ENCODE measurements around the gene GPR78. TPM values are rescaled to one million over a fixed set of nuclear protein-coding genes. Genes with fewer than 3 reads are reported as not detected.

GPR78 gene
- total and polyA plus RNA-seq, 2 of the 13 experiments (the other 11 are each of a cell fraction or from before 2014, with no cell fraction given): 0.01 to 0.07 TPM

- Histone ChIP-seq H3K36me3 (replicated peaks in 1 of 2; ENCODE audit: control insufficient read depth in 1 of 2, insufficient read depth in 2 of 2, low read length in 2 of 2) (no peaks in the 10 kb centered on the region), H2AFZ (ENCODE audit: low read length) (no peak overlapping the region), H3K4me1 (ENCODE audit: insufficient read depth, low read length) (no peaks in the 10 kb centered on the region), H3K4me3 (replicated peaks in 1 of 3; ENCODE audit: insufficient read depth in 1 of 3, low read depth in 2 of 3, low read length in 3 of 3) (no peak overlapping the region), H3K9me3 (ENCODE audit: low read length) (no peaks in the 10 kb centered on the region), H3K27ac (ENCODE audit: extremely low read length, insufficient read depth, low read length) (no peak overlapping the region), H3K4me2 (ENCODE audit: low read depth, low read length) (no peak overlapping the region), H3K79me2 (ENCODE audit: insufficient read depth, low read length) (no peaks in the 10 kb centered on the region), H4K20me1 (ENCODE audit: insufficient read depth, low read length) (0 out of 2 replicates have a peak, but pooled peaks cover 3% of the 10 kb centered on the region), H3K9ac (ENCODE audit: insufficient read depth, low read depth, low read length) (no peak overlapping the region), H3K27me3 (ENCODE audit: control insufficient read depth in 1 of 2, insufficient read depth in 2 of 2, low read length in 2 of 2) (peaks cover 2 to 6% of the 10 kb centered on the region in 2 experiments; a peak in 1 of 5 replicates)
- DNase-seq (ENCODE audit: low spot score) (no peak), FAIRE-seq (no peak), ATAC-seq (no peak)
- TF ChIP-seq RBFOX2 (IDR thresholded peaks at IDR 0.05; ENCODE audit: low read depth, low read length) (no peak), ATF1 (CRISPR knock-in tag; IDR thresholded peaks at IDR 0.05) (no peak), POLR2AphosphoS5 (IDR thresholded peaks at IDR 0.05; ENCODE audit: low read depth, low read length) (no peak)
- TF ChIP-seq, protein P1, sequence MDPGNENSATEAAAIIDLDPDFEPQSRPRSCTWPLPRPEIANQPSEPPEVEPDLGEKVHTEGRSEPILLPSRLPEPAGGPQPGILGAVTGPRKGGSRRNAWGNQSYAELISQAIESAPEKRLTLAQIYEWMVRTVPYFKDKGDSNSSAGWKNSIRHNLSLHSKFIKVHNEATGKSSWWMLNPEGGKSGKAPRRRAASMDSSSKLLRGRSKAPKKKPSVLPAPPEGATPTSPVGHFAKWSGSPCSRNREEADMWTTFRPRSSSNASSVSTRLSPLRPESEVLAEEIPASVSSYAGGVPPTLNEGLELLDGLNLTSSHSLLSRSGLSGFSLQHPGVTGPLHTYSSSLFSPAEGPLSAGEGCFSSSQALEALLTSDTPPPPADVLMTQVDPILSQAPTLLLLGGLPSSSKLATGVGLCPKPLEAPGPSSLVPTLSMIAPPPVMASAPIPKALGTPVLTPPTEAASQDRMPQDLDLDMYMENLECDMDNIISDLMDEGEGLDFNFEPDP (CRISPR knock-in tag; conservative IDR thresholded peaks at IDR 0.05): no peak
- TF ChIP-seq, protein P2, sequence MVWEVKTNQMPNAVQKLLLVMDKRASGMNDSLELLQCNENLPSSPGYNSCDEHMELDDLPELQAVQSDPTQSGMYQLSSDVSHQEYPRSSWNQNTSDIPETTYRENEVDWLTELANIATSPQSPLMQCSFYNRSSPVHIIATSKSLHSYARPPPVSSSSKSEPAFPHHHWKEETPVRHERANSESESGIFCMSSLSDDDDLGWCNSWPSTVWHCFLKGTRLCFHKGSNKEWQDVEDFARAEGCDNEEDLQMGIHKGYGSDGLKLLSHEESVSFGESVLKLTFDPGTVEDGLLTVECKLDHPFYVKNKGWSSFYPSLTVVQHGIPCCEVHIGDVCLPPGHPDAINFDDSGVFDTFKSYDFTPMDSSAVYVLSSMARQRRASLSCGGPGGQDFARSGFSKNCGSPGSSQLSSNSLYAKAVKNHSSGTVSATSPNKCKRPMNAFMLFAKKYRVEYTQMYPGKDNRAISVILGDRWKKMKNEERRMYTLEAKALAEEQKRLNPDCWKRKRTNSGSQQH (CRISPR knock-in tag; IDR thresholded peaks at IDR 0.05; ENCODE audit: low read depth): no peak
- in situ Hi-C loops (cut with HindIII; ENCODE audit: extremely low pct_ligation_motif_present, low pct_unique_long_range_greater_than_20kb): no loop called here
- POLR2A ChIA-PET: no interaction called here
- no TSS peak for BruUV-seq (replicated peaks)
- CTCF ChIA-PET (ENCODE audit: low intra/inter-chr PET ratio, low total read pairs): no interaction called here
- WGBS (ENCODE audit: low lambda C conversion rate): 87% methylated on average over 28 of the region's 66 CpGs
- intact Hi-C loops (cut with micrococcal nuclease; ENCODE audit: unreplicated experiment): no loop called here
Observed at GRCh38 chr4:8581094-8581861, 1.1 kb downstream of the GPR78 start.
